ENCODE measurements around the gene MARF1. TPM values are rescaled to one million over a fixed set of nuclear protein-coding genes. Genes with fewer than 3 reads are reported as not detected.
A peak's percentile ranks its signal among the peaks of the same experiment; 100 is the strongest.

The MARF1 gene
- total and polyA plus RNA-seq, 9 of the 15 experiments (the other 6 are each of a cell fraction or from before 2014, with no cell fraction given) = 4.7 to 33.2 (median 11.7) TPM

GRCh38 chr16:15576960-15577958 is 65.7 kb downstream of the MARF1 start (continued):
- no peak for TF ChIP-seq MLX (CRISPR knock-in tag; conservative IDR thresholded peaks at IDR 0.05)
- no peak for TF ChIP-seq HBP1 (CRISPR knock-in tag; IDR thresholded peaks at IDR 0.05)
- TF ChIP-seq TAF15 (IDR thresholded peaks at IDR 0.05; ENCODE audit: low read depth, low read length) = no peak
- no peak for TF ChIP-seq YBX1 (IDR thresholded peaks at IDR 0.05)
- no peak for TF ChIP-seq MAFK (IDR thresholded peaks at IDR 0.05; ENCODE audit: low read length)
- no peak for TF ChIP-seq ZNF384 (IDR thresholded peaks at IDR 0.05; ENCODE audit: low read depth, low read length)
- TF ChIP-seq NFXL1 (CRISPR knock-in tag; IDR thresholded peaks at IDR 0.05) = no peak
- TF ChIP-seq SNRNP70 (optimal IDR thresholded peaks at IDR 0.05; ENCODE audit: low read depth, low read length) = no peak
- TF ChIP-seq IFI16 (CRISPR knock-in tag; IDR thresholded peaks at IDR 0.05) = no peak
- TF ChIP-seq PURB (CRISPR knock-in tag; IDR thresholded peaks at IDR 0.05; ENCODE audit: low read depth) = no peak
- TF ChIP-seq TAF1 (IDR thresholded peaks at IDR 0.05; ENCODE audit: control insufficient read depth, extremely low read depth, insufficient read depth, low read length, severe bottlenecking) = peak; percentile 55
- peak; percentile 77 for TF ChIP-seq TFAP4 (CRISPR knock-in tag; IDR thresholded peaks at IDR 0.05; ENCODE audit: borderline replicate concordance)
- TF ChIP-seq HINFP (tag; conservative IDR thresholded peaks at IDR 0.05; ENCODE audit: low read depth) = peak; percentile 61; the same call in 1 of the 2 replicates
- no peak for TF ChIP-seq DLX4 (CRISPR knock-in tag; IDR thresholded peaks at IDR 0.05)
- no peak for TF ChIP-seq NCOA6 (IDR thresholded peaks at IDR 0.05)
- TF ChIP-seq FOXA3 (CRISPR knock-in tag; conservative IDR thresholded peaks at IDR 0.05 in 1 of 2, IDR thresholded peaks at IDR 0.05 in 1 of 2) = peak; percentile 51 to 93; a peak in 3 of 4 replicates
- TF ChIP-seq E2F8 (IDR thresholded peaks at IDR 0.05; ENCODE audit: low read depth, partially characterized antibody) = no peak
- TF ChIP-seq TCF7 (IDR thresholded peaks at IDR 0.05; ENCODE audit: borderline replicate concordance) = no peak
